ENCODE results near the gene EGLN1.

The EGLN1 gene

DNA sequence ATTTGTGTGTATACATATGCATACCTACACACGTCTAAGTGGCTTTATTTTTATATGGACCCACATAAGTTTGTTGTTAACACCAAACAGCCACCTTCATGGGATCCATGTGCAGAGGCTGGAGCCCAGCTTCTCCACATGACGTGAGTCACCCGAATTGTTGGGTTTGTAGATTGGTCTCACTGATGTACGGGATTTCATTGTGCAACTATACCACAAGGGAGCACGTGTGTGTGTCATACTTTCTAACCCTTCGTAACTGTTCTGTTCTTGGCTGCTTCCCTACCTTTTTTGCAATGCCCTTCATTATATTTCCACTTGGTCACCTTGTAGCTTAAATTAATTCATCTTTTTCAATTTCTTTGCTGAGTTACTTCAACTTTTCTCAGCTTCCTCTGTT, 63.0 kb downstream of the EGLN1 start:
- no peak overlapping the region for H3K4me3 ChIP-seq (ENCODE audit: low read depth, low read length)
- H3K27me3 ChIP-seq (replicated peaks) = no peaks in the 10 kb centered on the region
- TF ChIP-seq, protein P1, sequence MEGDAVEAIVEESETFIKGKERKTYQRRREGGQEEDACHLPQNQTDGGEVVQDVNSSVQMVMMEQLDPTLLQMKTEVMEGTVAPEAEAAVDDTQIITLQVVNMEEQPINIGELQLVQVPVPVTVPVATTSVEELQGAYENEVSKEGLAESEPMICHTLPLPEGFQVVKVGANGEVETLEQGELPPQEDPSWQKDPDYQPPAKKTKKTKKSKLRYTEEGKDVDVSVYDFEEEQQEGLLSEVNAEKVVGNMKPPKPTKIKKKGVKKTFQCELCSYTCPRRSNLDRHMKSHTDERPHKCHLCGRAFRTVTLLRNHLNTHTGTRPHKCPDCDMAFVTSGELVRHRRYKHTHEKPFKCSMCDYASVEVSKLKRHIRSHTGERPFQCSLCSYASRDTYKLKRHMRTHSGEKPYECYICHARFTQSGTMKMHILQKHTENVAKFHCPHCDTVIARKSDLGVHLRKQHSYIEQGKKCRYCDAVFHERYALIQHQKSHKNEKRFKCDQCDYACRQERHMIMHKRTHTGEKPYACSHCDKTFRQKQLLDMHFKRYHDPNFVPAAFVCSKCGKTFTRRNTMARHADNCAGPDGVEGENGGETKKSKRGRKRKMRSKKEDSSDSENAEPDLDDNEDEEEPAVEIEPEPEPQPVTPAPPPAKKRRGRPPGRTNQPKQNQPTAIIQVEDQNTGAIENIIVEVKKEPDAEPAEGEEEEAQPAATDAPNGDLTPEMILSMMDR (IDR thresholded peaks at IDR 0.05; ENCODE audit: low read depth, low read length, missing control alignments) = no peak
- no peak overlapping the region for H3K27ac ChIP-seq
- no peaks in the 10 kb centered on the region for H3K36me3 ChIP-seq (replicated peaks)
- in situ Hi-C loops (cut with HindIII; ENCODE audit: low pct_ligation_motif_present, low sequenced_read_pairs) = no loop called here
- peak; percentile 85 for DNase-seq

DNA sequence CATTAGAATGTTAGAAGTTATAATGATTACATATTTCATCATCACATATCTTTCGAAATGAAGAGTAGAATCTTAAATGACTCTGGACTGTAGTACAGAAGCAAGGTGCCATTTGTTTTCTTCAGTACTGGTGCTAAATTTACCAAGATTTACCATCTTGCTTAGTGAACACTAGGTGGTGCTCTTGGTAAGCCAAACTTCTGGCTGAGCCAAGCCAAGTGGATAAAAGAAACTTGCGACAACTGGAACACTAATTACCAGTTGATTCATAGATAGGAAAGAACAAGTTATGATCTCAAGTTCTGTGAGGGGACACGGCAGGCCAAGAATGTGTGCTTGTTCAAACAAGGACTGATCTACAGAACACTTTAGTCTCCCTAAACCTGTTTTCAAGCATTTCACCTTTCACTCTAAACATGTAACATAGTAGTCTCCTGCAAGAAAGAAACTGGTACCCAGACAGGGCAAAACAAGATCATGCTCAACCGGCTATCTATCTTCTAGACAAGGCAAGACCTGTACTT, 64.2 kb downstream of the EGLN1 start:
- Histone ChIP-seq H3K36me3 (replicated peaks) (peaks cover 4% of the 10 kb centered on the region), H3K27ac (no peak overlapping the region), H3K4me3 (ENCODE audit: low read depth, low read length) (no peak overlapping the region), H3K27me3 (replicated peaks) (no peaks in the 10 kb centered on the region)
- peak; percentile 34 for DNase-seq
- TF ChIP-seq, protein P1 (IDR thresholded peaks at IDR 0.05; ENCODE audit: low read depth, low read length, missing control alignments) = peak; percentile 74
- in situ Hi-C loops (cut with HindIII; ENCODE audit: low pct_ligation_motif_present, low sequenced_read_pairs) = no loop called here

DNA sequence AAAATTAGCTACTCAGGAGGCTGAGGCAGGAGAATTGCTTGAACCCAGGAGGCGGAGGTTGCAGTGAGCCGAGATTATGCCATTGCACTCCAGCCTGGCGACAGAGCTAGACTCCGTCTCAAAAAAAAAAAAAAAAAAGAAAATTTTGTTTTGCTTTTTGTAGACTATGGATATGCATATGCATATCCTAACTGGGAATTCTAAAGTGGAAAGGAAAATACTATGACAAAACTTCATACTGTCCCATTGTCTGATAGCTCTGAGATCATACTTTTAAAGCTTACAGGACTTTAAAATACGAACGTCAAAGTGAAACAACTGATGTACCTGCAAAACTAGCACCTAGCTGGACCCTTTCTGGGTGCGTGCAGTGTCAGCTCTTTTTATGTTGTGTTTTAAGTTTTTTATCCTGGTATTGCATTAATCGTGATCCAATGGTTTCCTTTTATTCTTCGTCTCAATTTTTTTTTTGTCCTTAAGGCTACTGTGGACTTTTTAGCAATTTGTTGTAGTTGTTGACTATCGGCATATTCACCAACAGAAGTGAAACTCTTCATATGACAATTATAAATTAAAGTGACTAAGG, 64.8 kb downstream of the EGLN1 start:
- DNase-seq = no peak
- in situ Hi-C loops (cut with HindIII; ENCODE audit: low pct_ligation_motif_present, low sequenced_read_pairs) = no loop called here
- Histone ChIP-seq H3K4me3 (ENCODE audit: low read depth, low read length) (no peak overlapping the region), H3K27ac (no peak overlapping the region), H3K27me3 (replicated peaks) (no peaks in the 10 kb centered on the region), H3K36me3 (replicated peaks) (peaks cover 10% of the 10 kb centered on the region)
- TF ChIP-seq, protein P1 (IDR thresholded peaks at IDR 0.05; ENCODE audit: low read depth, low read length, missing control alignments) = no peak

DNA sequence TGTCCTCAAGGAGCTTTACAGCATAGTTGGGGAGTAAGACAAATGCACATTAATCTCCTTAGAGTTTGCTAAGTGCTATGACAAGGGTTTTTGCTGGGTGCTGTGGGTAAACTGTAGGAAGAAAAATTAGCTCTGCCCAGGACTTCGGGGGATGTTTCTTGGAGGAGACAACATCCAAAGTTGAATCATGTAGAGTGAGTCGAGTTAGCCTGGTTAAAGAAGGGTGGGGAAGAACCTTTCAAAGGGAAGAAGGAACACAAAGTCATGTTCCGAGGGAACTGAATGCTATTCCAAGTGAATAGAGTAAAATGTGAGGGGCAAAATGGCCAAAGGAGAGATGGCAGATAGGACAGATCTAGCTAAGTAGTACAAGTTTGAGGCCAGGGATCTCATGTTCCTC, 66.9 kb downstream of the EGLN1 start:
- H3K36me3 ChIP-seq (replicated peaks) = peaks cover 22% of the 10 kb centered on the region
- H3K27ac ChIP-seq = no peak overlapping the region
- TF ChIP-seq, protein P1 (IDR thresholded peaks at IDR 0.05; ENCODE audit: low read depth, low read length, missing control alignments) = no peak
- H3K27me3 ChIP-seq (replicated peaks) = no peaks in the 10 kb centered on the region
- no peak overlapping the region for H3K4me3 ChIP-seq (ENCODE audit: low read depth, low read length)
- DNase-seq = no peak
- in situ Hi-C loops (cut with HindIII; ENCODE audit: low pct_ligation_motif_present, low sequenced_read_pairs) = no loop called here

DNA sequence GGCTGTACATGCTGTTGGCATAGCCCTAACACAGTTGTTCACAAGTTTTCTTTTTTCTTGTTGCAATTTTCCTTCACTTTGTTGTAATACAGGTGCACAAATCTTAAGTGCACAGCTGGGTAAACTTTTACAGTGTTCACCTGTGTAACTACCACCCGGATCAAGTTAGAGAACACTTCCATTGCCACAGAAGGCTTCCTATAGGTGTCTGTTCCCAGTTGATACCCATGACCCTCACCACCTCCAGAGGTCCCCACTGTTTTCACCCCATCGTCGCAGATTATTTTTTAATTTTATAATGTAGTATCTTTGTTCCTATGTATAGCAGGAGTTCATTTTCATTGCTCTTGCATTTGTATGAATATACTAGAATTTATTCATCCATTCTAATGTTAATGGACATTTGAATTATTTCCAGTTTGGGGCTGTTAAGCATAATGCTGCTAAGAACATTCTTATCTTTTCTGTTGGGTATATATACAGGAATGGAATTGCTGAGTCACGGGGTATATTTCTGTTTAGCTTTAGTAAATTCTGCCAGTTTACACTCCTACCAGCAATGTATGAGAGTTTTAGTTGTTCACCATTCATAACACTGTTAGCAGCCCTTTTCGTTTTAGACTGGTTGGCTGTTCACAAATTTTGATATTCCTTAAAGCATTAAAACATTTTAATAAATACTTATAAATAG, 67.6 kb downstream of the EGLN1 start:
- in situ Hi-C loops (cut with HindIII; ENCODE audit: low pct_ligation_motif_present, low sequenced_read_pairs) = no loop called here
- TF ChIP-seq, protein P1 (IDR thresholded peaks at IDR 0.05; ENCODE audit: low read depth, low read length, missing control alignments) = no peak
- Histone ChIP-seq H3K4me3 (ENCODE audit: low read depth, low read length) (no peak overlapping the region), H3K36me3 (replicated peaks) (peaks cover 27% of the 10 kb centered on the region), H3K27ac (no peak overlapping the region), H3K27me3 (replicated peaks) (no peaks in the 10 kb centered on the region)
- no peak for DNase-seq

Data from brain microvascular endothelial cell (primary cell).